ENCODE measurements around the gene HS6ST3. TPM values are rescaled to one million over a fixed set of nuclear protein-coding genes. Genes with fewer than 3 reads are reported as not detected.

The HS6ST3 gene
- not detected in 2 replicates for total RNA-seq

DNA sequence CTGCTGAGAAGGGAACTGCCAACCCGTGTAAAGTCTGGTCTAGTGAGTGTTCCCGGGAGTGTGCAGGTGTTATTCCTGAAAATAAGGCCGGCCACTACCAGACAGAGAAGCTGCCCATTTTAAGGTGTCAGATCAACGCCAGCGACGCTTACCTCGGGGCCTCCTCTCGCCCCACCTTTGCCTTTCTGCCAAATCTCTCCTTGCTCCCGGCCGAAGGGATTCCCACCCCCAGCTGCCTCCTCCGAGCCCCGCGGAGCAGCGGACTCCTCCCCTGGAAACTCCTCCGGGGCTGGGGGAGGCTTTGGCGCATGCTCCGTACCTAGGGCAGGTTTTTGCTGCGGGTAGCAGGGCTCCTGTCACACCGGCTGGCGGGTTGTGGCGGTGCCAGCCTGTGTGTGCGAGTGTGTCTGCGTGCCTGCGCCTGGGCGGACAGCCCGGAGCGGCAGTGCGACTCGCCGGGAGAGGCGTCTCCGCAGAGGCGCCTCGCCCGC lies at the start of gene HS6ST3:
Gene HS6ST3 (plus strand): TSS at position 359 of the 491 bp plus-strand sequence.

GRCh38 chr13:96053003-96053703 lies 36.8 kb upstream of the HS6ST3 start, which contains the start of gene UGGT2:
Gene UGGT2 (minus strand): TSS chr13:96053401. CDS start chr13:96053312, 89 bp downstream.

Other genes starting within 250 kb of the HS6ST3 start
- gene UGGT2, start 36.7 kb upstream of the HS6ST3 start, total RNA-seq: 52.1 and 69.4 TPM in 2 replicates